MCF 10A (cell line): ENCODE data around the gene SRD5A1. TPM values are rescaled to one million over a fixed set of nuclear protein-coding genes. Genes with fewer than 3 reads are reported as not detected.

Experiments
- total RNA-seq: library from RNA; stranded (reverse); gene quantifications from 2 replicates; pipeline ENCODE4 v1.2.3, GENCODE V29; 2022

The SRD5A1 gene
- total RNA-seq, 1 experiment from 2014 or later, result 12.4 TPM

Other genes starting within 250 kb of the SRD5A1 start
- not detected in 2 replicates for gene UBE2QL1, start 184.6 kb upstream of the SRD5A1 start, total RNA-seq
- gene NSUN2, start 396 bp upstream of the SRD5A1 start, total RNA-seq, result 89.6 and 95.7 TPM in 2 replicates
- 25.6 and 27.6 TPM in 2 replicates for gene TENT4A, start 80.0 kb downstream of the SRD5A1 start, total RNA-seq